Astrocyte (in vitro differentiated cells and primary cell): ENCODE results near the gene CCND2. TPM values are rescaled to one million over a fixed set of nuclear protein-coding genes. Genes with fewer than 3 reads are reported as not detected.

ENCODE experiments used
- DNase-seq: peaks from one replicate; pipeline ENCODE4 v3.0.0-alpha.2; 2010; ENCODE audit warnings: low read depth
- FAIRE-seq: peaks from 2 replicates; lab custom pipeline; 2011; peaks lifted over from hg19 to GRCh38; lab: Jason Lieb, UNC
- H2AFZ ChIP-seq: 2 replicates; pipeline ENCODE4 v1.6.0; 2012; ENCODE audit warnings: low read depth, low read length, inconsistent platforms
- H3K27ac ChIP-seq: 2 replicates; pipeline ENCODE4 v1.5.1; 2011; ENCODE audit warnings: low read depth, low read length, inconsistent platforms
- H3K27me3 ChIP-seq: 2 replicates; pipeline ENCODE4 v1.6.0; 2011; ENCODE audit warnings: low read length, inconsistent platforms; ENCODE audit not compliant: insufficient read depth
- H3K36me3 ChIP-seq: 2 replicates; pipeline ENCODE4 v1.5.1; 2011; ENCODE audit warnings: low read length, inconsistent platforms; ENCODE audit not compliant: insufficient read depth
- H3K4me1 ChIP-seq: 2 replicates; pipeline ENCODE4 v1.5.1; 2011; ENCODE audit warnings: low read length, inconsistent platforms; ENCODE audit not compliant: insufficient read depth
- H3K4me2 ChIP-seq: 2 replicates; pipeline ENCODE4 v1.6.0; 2012; ENCODE audit warnings: low read length, inconsistent platforms
- H3K4me3 ChIP-seq: 2 replicates; pipeline ENCODE4 v1.5.1; 2011; ENCODE audit warnings: low read depth, mild to moderate bottlenecking, low read length, inconsistent platforms; ENCODE audit not compliant: insufficient read depth
- H3K79me2 ChIP-seq: 2 replicates; pipeline ENCODE4 v1.6.0; 2012; ENCODE audit warnings: mild to moderate bottlenecking, low read length, inconsistent platforms; ENCODE audit not compliant: insufficient read depth
- H3K9ac ChIP-seq: 2 replicates; pipeline ENCODE4 v1.6.0; 2012; ENCODE audit warnings: mild to moderate bottlenecking, low read length, inconsistent platforms
- H3K9me3 ChIP-seq: 2 replicates; pipeline ENCODE4 v1.5.1; 2012; ENCODE audit warnings: low read depth, mild to moderate bottlenecking, low read length, inconsistent platforms; ENCODE audit not compliant: insufficient read depth
- H4K20me1 ChIP-seq: 2 replicates; pipeline ENCODE4 v1.6.0; 2012; ENCODE audit warnings: low read length, inconsistent platforms; ENCODE audit not compliant: insufficient read depth
- H3K27ac Mint-ChIP-seq: one replicate; pipeline ENCODE4 v1.8.0; 2021; ENCODE audit warnings: mild to moderate bottlenecking, mixed read lengths; ENCODE audit not compliant: unreplicated experiment
- H3K27me3 Mint-ChIP-seq: one replicate; pipeline ENCODE4 v1.8.0; 2021; ENCODE audit warnings: low read depth, mixed read lengths; ENCODE audit not compliant: unreplicated experiment
- H3K36me3 Mint-ChIP-seq: one replicate; pipeline ENCODE4 v1.8.0; 2021; ENCODE audit warnings: low read depth, mixed read lengths; ENCODE audit not compliant: unreplicated experiment
- H3K4me1 Mint-ChIP-seq: one replicate; pipeline ENCODE4 v1.8.0; 2021; ENCODE audit warnings: low read depth, mixed read lengths; ENCODE audit not compliant: unreplicated experiment
- H3K4me3 Mint-ChIP-seq: one replicate; pipeline ENCODE4 v1.8.0; 2021; ENCODE audit warnings: mild to moderate bottlenecking, moderate library complexity, mixed read lengths; ENCODE audit not compliant: unreplicated experiment
- H3K9me3 Mint-ChIP-seq: one replicate; pipeline ENCODE4 v1.8.0; 2021; ENCODE audit warnings: mild to moderate bottlenecking, mixed read lengths; ENCODE audit not compliant: unreplicated experiment
- EZH2 ChIP-seq: IDR thresholded peaks from 2 replicates; pipeline ENCODE4 v1.6.1; 2012; ENCODE audit warnings: mild to moderate bottlenecking, low read length, inconsistent platforms; ENCODE audit not compliant: insufficient read depth
- total RNA-seq: library from RNA; stranded (reverse); gene quantifications from 2 replicates; pipeline ENCODE4 v1.2.1, GENCODE V29; 2021
- TF ChIP-seq, protein P1 (sequence below): IDR thresholded peaks from 2 replicates; pipeline ENCODE4 v1.5.1; 2011; ENCODE audit warnings: low read depth, mild to moderate bottlenecking, inconsistent platforms, low read length, moderate library complexity; ENCODE audit not compliant: insufficient read depth

The CCND2 gene
- total RNA-seq, 1 donor from 2014 or later = 726 TPM

DNA sequence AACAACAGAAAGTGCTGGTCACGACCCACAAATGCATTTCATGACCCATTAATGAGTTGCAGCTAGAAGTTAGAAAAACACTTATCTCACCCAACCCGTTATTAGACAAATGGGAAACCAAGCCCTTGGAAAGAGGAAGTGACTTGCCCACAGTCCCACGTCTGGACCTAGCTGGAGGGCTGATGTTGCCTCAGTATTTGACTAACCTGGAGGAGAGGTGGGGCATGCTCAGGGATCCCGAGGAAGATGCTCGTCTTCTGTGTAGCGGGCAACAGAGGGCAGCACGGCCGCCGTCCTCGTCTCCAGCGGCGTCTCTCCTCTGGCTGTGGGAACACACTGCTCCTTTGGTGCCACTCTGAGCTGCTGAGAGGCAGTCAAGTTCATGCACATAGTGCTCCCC lies 12.7 kb downstream of the CCND2 start:
- Mint-ChIP-seq H3K27me3 (no peaks in the 10 kb centered on the region), H3K36me3 (peaks cover 47% of the 10 kb centered on the region), H3K4me3 (no peak overlapping the region), H3K9me3 (no peaks in the 10 kb centered on the region), H3K27ac (no peak overlapping the region), H3K4me1 (peaks cover 35% of the 10 kb centered on the region)
- no peak for DNase-seq
- Histone ChIP-seq H4K20me1 (peaks cover 9% of the 10 kb centered on the region), H3K27ac (no peak overlapping the region), H3K4me2 (no peak overlapping the region), H3K79me2 (no peaks in the 10 kb centered on the region), H3K27me3 (peaks cover 10% of the 10 kb centered on the region), H2AFZ (no peak overlapping the region), H3K36me3 (no peaks in the 10 kb centered on the region), H3K9me3 (no peaks in the 10 kb centered on the region), H3K4me1 (no peaks in the 10 kb centered on the region), H3K4me3 (no peak overlapping the region), H3K9ac (no peak overlapping the region)
- no peak for FAIRE-seq
- TF ChIP-seq, protein P1, sequence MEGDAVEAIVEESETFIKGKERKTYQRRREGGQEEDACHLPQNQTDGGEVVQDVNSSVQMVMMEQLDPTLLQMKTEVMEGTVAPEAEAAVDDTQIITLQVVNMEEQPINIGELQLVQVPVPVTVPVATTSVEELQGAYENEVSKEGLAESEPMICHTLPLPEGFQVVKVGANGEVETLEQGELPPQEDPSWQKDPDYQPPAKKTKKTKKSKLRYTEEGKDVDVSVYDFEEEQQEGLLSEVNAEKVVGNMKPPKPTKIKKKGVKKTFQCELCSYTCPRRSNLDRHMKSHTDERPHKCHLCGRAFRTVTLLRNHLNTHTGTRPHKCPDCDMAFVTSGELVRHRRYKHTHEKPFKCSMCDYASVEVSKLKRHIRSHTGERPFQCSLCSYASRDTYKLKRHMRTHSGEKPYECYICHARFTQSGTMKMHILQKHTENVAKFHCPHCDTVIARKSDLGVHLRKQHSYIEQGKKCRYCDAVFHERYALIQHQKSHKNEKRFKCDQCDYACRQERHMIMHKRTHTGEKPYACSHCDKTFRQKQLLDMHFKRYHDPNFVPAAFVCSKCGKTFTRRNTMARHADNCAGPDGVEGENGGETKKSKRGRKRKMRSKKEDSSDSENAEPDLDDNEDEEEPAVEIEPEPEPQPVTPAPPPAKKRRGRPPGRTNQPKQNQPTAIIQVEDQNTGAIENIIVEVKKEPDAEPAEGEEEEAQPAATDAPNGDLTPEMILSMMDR = no peak
- TF ChIP-seq EZH2 = no peak

DNA sequence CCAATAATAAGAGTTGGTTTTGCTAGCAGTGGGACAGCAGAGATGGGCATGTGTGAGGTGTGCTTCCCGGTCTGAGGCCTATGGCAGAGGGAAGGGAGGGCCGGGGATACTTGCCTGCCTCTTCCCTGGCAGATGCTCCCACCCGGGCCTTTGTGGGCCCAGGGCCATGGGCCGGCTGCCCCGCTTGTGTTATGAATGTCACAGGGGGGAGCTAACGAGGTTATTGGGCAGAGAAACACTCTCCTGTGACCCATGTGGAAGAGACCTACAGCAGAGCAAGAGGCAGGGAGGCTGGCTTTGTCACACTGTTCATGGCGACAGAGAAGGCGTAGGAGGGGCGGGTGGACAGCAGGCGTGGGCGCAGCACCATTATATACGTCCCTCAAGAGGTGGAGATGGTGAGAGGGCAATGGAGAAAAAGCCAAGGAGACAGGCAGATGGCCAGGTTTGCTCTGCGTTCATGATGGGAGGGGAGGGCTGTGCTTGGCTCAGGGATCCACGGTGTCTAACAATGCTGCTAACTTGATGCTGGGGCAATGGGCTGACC lies 13.3 kb downstream of the CCND2 start:
- Histone ChIP-seq H3K36me3 (no peaks in the 10 kb centered on the region), H2AFZ (no peak overlapping the region), H3K4me1 (no peaks in the 10 kb centered on the region), H3K27me3 (peaks cover 11% of the 10 kb centered on the region), H3K9me3 (no peaks in the 10 kb centered on the region), H3K27ac (no peak overlapping the region), H4K20me1 (peaks cover 9% of the 10 kb centered on the region), H3K4me3 (no peak overlapping the region), H3K9ac (no peak overlapping the region), H3K79me2 (no peaks in the 10 kb centered on the region), H3K4me2 (no peak overlapping the region)
- peaks cover 49% of the 10 kb centered on the region for H3K36me3 Mint-ChIP-seq
- H3K9me3 Mint-ChIP-seq = no peaks in the 10 kb centered on the region
- H3K27ac Mint-ChIP-seq = no peak overlapping the region
- FAIRE-seq = no peak
- H3K4me3 Mint-ChIP-seq = no peak overlapping the region
- no peaks in the 10 kb centered on the region for H3K27me3 Mint-ChIP-seq
- no peak for DNase-seq
- no peak for TF ChIP-seq EZH2
- TF ChIP-seq, protein P1 = no peak
- peaks cover 34% of the 10 kb centered on the region for H3K4me1 Mint-ChIP-seq

DNA sequence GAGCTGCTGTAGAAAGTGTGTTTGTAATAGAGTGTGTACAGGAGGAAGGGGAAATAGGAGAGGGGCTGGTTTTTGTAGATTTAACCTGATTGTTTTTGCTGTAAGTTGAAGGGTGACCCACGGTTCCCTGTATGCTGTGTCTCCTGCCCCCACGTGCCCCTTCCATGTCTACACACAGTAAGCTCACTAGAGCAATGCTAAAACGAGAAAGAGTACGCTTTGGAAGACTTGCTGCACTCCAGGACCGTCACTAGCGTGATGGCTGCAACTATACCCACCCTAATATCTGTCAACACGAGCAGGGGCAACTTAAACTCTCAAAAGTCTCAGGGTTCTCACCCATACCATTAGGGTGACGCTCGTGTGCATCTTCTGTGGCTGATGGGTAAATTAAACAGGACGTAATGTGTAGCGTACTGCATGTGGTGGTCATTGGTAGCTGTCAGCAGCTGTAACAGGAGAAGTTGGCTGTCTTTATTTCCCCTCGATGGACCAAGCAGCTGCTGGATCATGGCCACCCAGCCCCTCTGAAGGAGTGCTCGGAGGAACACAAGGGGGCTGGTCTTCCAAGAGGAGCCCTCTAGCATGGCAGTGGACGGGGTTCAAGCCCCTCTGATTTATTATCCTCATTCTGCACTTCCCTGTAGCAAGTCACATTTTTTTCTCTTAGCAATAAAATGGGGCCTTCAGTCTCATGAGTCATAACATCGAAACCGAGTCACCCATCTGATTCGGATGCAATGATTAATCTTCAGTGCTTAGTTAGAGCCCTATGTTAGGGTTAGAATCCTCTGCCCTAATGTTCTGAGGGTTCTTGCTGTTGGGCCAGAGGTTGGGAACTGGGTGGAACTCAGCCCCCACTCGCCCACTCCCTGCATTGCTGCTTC lies 14.0 kb downstream of the CCND2 start:
- Histone ChIP-seq H3K79me2 (no peaks in the 10 kb centered on the region), H3K4me2 (no peak overlapping the region), H3K4me1 (no peaks in the 10 kb centered on the region), H3K9me3 (no peaks in the 10 kb centered on the region), H3K9ac (no peak overlapping the region), H2AFZ (no peak overlapping the region), H4K20me1 (peaks cover 5% of the 10 kb centered on the region), H3K27me3 (peaks cover 11% of the 10 kb centered on the region), H3K4me3 (no peak overlapping the region), H3K27ac (no peak overlapping the region), H3K36me3 (no peaks in the 10 kb centered on the region)
- TF ChIP-seq EZH2 = no peak
- TF ChIP-seq, protein P1 = no peak
- no peak for FAIRE-seq
- peaks cover 49% of the 10 kb centered on the region for H3K36me3 Mint-ChIP-seq
- H3K9me3 Mint-ChIP-seq = no peaks in the 10 kb centered on the region
- H3K4me3 Mint-ChIP-seq = peak overlapping the region; percentile 65
- DNase-seq = no peak
- H3K4me1 Mint-ChIP-seq = peaks cover 30% of the 10 kb centered on the region
- no peaks in the 10 kb centered on the region for H3K27me3 Mint-ChIP-seq
- H3K27ac Mint-ChIP-seq = peak overlapping the region; percentile 71
